K562 (cell line): ENCODE data around the gene TPPP. TPM values are rescaled to one million over a fixed set of nuclear protein-coding genes. Genes with fewer than 3 reads are reported as not detected.

Experiments used
- ATAC-seq: fragments of 200-7000 bp; cut with Tn5 transposase; 3 replicates; pipeline ENCODE4 v1.9.1; 2020; ENCODE audit warnings: moderate library complexity
- BruUV-seq: library from RNA; stranded (reverse); fragments of 400-500 nt; replicated peaks from 2 replicates; lab custom pipeline; 2021; lab: Mats Ljungman, UMichigan
- CTCF ChIA-PET: fragments of 300-600 bp; formaldehyde crosslinking; extraction: SDS; loops from one replicate; lab custom pipeline; 2021; ENCODE audit warnings: low intra/inter-chr PET ratio; lab: Yijun Ruan, JAX
- POLR2A ChIA-PET: fragments of 300-600, 350-650 bp; sonication (Branson Sonifier 250); formaldehyde crosslinking; extraction: SDS; loops from one replicate; lab custom pipeline; 2021; ENCODE audit warnings: antibody characterized with exemption, inconsistent platforms; lab: Yijun Ruan, JAX
- DNase-seq, 4 experiments: peaks; one replicate each; pipeline versions ENCODE4 v3.0.0 to v3.0.0-alpha.2; 2011 to 2018; ENCODE audit warnings: low spot score in 3 of 4, mixed read lengths in 3 of 4; ENCODE audit errors: extremely low read depth in 1 of 4
- FAIRE-seq: peaks from 2 replicates; lab custom pipeline; 2011; peaks lifted over from hg19 to GRCh38; lab: Jason Lieb, UNC
- H2AFZ ChIP-seq: 2 replicates; pipeline ENCODE4 v1.6.0; 2011; ENCODE audit warnings: low read depth, low read length, control low read depth, inconsistent platforms
- H3K27ac ChIP-seq: fragments of 200-600 bp; 3 replicates; pipeline ENCODE4 v1.8.0; 2011; ENCODE audit warnings: low read depth, mild to moderate bottlenecking, control low read depth, inconsistent platforms, low read length, moderate library complexity, mixed read lengths; ENCODE audit errors: extremely low read depth
- H3K27me3 ChIP-seq, 2 experiments: fragments of 300-600 bp in 1 of 2; 2 replicates in 1 of 2; 3 replicates in 1 of 2; pipeline versions ENCODE4 v1.6.0 to v1.8.0; 2011; ENCODE audit warnings: inconsistent platforms in 2 of 2, low read length in 2 of 2, mild to moderate bottlenecking in 1 of 2, mixed read lengths in 1 of 2, moderate library complexity in 1 of 2; ENCODE audit not compliant: control insufficient read depth in 2 of 2, insufficient read depth in 2 of 2
- H3K36me3 ChIP-seq: fragments of 300-600 bp; 3 replicates; pipeline ENCODE4 v1.8.0; 2011; ENCODE audit warnings: mild to moderate bottlenecking, low read length, inconsistent platforms; ENCODE audit not compliant: control insufficient read depth, insufficient read depth
- H3K4me1 ChIP-seq, 2 experiments: fragments of 200-600 bp in 1 of 2; replicated peaks in 1 of 2; 2 replicates in 1 of 2; 3 replicates in 1 of 2; pipeline versions ENCODE4 v1.5.1 to v1.8.0; 2011; ENCODE audit warnings: inconsistent platforms in 2 of 2, low read length in 2 of 2, mild to moderate bottlenecking in 1 of 2, mixed read lengths in 1 of 2, moderate library complexity in 1 of 2; ENCODE audit not compliant: control insufficient read depth in 2 of 2, insufficient read depth in 2 of 2
- H3K4me2 ChIP-seq: 2 replicates; pipeline ENCODE4 v1.6.1; 2011; ENCODE audit warnings: low read length, control low read depth, inconsistent platforms, mixed read lengths; ENCODE audit not compliant: insufficient read depth
- H3K4me3 ChIP-seq: fragments of 200-600 bp; sonication (generic), shearing (Covaris generic); 2 replicates; pipeline ENCODE4 v1.5.1; 2016; ENCODE audit warnings: control low read depth, inconsistent platforms
- H3K79me2 ChIP-seq: fragments of 200-600 bp; 3 replicates; pipeline ENCODE4 v1.8.0; 2011; ENCODE audit warnings: low read length, inconsistent platforms; ENCODE audit not compliant: control insufficient read depth, insufficient read depth
- H3K9ac ChIP-seq, 2 experiments: 2 replicates each; pipeline versions ENCODE4 v1.6.0 to v1.6.1; 2011; ENCODE audit warnings: low read depth in 2 of 2, low read length in 2 of 2, control low read depth in 1 of 2, inconsistent platforms in 1 of 2, mild to moderate bottlenecking in 1 of 2, mixed read lengths in 1 of 2; ENCODE audit not compliant: insufficient read depth in 1 of 2
- H3K9me1 ChIP-seq: one replicate; pipeline ENCODE4 v1.6.0; 2011; ENCODE audit warnings: inconsistent platforms, mild to moderate bottlenecking, low read length, moderate library complexity; ENCODE audit not compliant: control insufficient read depth, insufficient read depth
- H3K9me3 ChIP-seq: replicated peaks from 2 replicates; pipeline ENCODE4 v1.5.1; 2011; ENCODE audit warnings: low read depth, low read length, inconsistent platforms; ENCODE audit not compliant: control insufficient read depth, insufficient read depth
- H4K20me1 ChIP-seq: replicated peaks from 2 replicates; pipeline ENCODE4 v1.6.1; 2011; ENCODE audit warnings: low read length, inconsistent platforms, mixed read lengths; ENCODE audit not compliant: control insufficient read depth, insufficient read depth
- JUND ChIP-seq, 2 experiments: IDR thresholded peaks; 2 replicates in 1 of 2; 3 replicates in 1 of 2; pipeline ENCODE4 v1.6.1; 2011; ENCODE audit warnings: borderline replicate concordance in 2 of 2, low read depth in 2 of 2, low read length in 2 of 2, improper control_type of control experiment in 1 of 2, missing biosample characterization in 1 of 2, missing genetic modification characterization in 1 of 2, missing genetic modification reagents in 1 of 2
- MEF2A ChIP-seq: IDR thresholded peaks from 2 replicates; pipeline ENCODE4 v1.6.1; 2011; ENCODE audit warnings: low read depth, mild to moderate bottlenecking, low read length, moderate library complexity; ENCODE audit not compliant: control insufficient read depth
- SIN3A ChIP-seq, 2 experiments: fragments of 150-350 bp in 1 of 2; IDR thresholded peaks; 2 replicates each; pipeline ENCODE4 v1.6.1; 2011 to 2016; ENCODE audit warnings: borderline replicate concordance in 2 of 2, low read depth in 2 of 2, low read length in 2 of 2, mild to moderate bottlenecking in 2 of 2, moderate library complexity in 2 of 2; ENCODE audit not compliant: control insufficient read depth in 1 of 2
- STAT5B ChIP-seq: fragments of 250-450 bp; sonication (Bioruptor Pico); IDR thresholded peaks from 2 replicates; pipeline ENCODE4 v1.8.0; 2021; ENCODE audit warnings: mild to moderate bottlenecking, inconsistent platforms
- ZBTB7A ChIP-seq: IDR thresholded peaks from 2 replicates; pipeline ENCODE4 v1.6.1; 2011; ENCODE audit warnings: low read depth, mild to moderate bottlenecking, low read length, moderate library complexity, borderline replicate concordance; ENCODE audit not compliant: control insufficient read depth
- ZNF217 ChIP-seq: sonication (generic); formaldehyde crosslinking; IDR thresholded peaks from 2 replicates; pipeline ENCODE4 v1.8.0; 2022; ENCODE audit warnings: mild to moderate bottlenecking, missing genetic modification reagents
- ZNF311 ChIP-seq: fragments of 250-450 bp; sonication (Bioruptor Pico); IDR thresholded peaks from 2 replicates; pipeline ENCODE4 v1.4.0; 2020; ENCODE audit warnings: mild to moderate bottlenecking, moderate library complexity
- WGBS: fragments of 100-300 bp; shearing (Covaris generic); methylation state at CpG from one replicate; pipeline ENCODE4 v1.1.6; 2016; ENCODE audit warnings: low coverage, mixed read lengths; ENCODE audit not compliant: insufficient coverage; ENCODE audit errors: missing lambda C conversion rate; 5-methylcytosine and 5-hydroxymethylcytosine counted together
- in situ Hi-C: fragments of 300-500 bp; cut with MboI; formaldehyde crosslinking; loops from 4 replicates; pipeline ENCODE4 v1.15.0; 2018; ENCODE audit warnings: inconsistent platforms, mixed read lengths
- intact Hi-C: fragments of 100-400 bp; cut with micrococcal nuclease; formaldehyde crosslinking; loops from 2 replicates; pipeline ENCODE4 v1.14.2; 2022
- polyA plus RNA-seq, 8 experiments: library from polyadenylated mRNA; depleted of rRNA in 4 of 8; stranded (reverse) in 5 of 8; unstranded in 3 of 8; fragments of >200 nt; fragmentation: Nextera tagmentation in 2 of 8; fragmentation: Illumina TruSeq in 1 of 8; extraction: Ambion mirVana in 2 of 8; extraction: Trizol in 1 of 8; gene quantifications; 2 replicates each; pipeline versions ENCODE4 v1.2.1 to v1.2.3, GENCODE V29; 2011 to 2014; ENCODE audit warnings: inconsistent platforms in 1 of 8, missing spikeins in 1 of 8
- total RNA-seq, 7 experiments: library from RNA; depleted of rRNA in 6 of 7; stranded (reverse); fragments of >200 nt in 6 of 7; fragmentation: Illumina TruSeq in 2 of 7; extraction: Trizol in 2 of 7; gene quantifications; 2 replicates each; pipeline versions ENCODE4 v1.2.1 to v1.2.3, GENCODE V29; 2011 to 2021; ENCODE audit warnings: low replicate concordance in 1 of 7
- TF ChIP-seq, protein P1 (sequence below): sonication (generic); formaldehyde crosslinking; IDR thresholded peaks from 2 replicates; pipeline ENCODE4 v1.5.0; 2020; ENCODE audit warnings: missing genetic modification reagents
- TF ChIP-seq, protein P2 (sequence below): fragments of 450-650 bp; IDR thresholded peaks from 2 replicates; pipeline ENCODE4 v1.6.1; 2017; ENCODE audit warnings: antibody characterized with exemption
- TF ChIP-seq, protein P3 (sequence below), 3 experiments: fragments of 200-800 bp in 1 of 3; sonication (Bioruptor generic) in 1 of 3; sonication (generic) in 1 of 3; formaldehyde crosslinking in 1 of 3; IDR thresholded peaks; 2 replicates each; pipeline versions ENCODE4 v1.6.1 to v1.8.0; 2016 to 2022; ENCODE audit warnings: mild to moderate bottlenecking in 2 of 3, missing compliant biosample characterization in 2 of 3, missing genetic modification characterization in 2 of 3, missing genetic modification reagents in 1 of 3

TPPP gene
- total and polyA plus RNA-seq, 9 of the 15 experiments (the other 6 are each of a cell fraction or from before 2014, with no cell fraction given) = 0.01 to 0.07 (median 0.03) TPM; not detected in 6

DNA sequence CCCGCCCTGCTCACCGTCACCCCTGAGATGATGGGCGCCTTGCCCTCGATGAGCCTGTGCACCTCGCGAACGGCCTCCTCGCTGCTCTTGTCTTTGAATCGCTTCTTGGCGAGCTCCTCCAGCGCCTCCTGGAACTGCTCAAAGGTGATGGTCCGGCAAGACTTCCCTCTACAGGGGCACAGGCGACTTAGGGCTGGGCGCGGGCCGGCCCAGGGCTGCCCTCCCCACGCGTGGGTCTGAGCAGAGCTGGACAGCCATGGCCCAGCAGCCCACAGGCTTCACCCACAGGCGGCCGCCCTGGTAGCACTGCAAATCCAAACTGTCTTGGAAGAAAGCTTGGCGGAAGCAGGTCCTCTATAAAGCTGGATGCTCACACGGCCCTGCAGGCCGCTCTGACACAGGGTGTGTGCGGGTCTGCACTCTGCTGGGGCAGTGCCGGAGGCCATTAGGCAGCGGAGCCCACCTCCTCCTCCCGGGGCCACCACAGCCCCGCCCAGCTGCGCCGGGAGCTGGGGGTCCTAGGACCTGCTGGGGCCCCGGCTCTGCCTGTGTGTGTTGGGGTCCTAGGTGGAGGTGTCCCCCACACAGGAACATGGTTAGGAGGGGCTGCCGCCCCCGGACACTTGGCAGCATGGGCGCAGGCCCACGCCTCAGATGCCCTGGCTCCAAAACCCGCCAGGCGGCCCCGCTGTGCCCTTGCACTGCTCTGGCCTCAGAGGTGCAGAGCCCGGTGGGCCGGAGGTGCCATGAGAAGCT, 27.0 kb downstream of the TPPP start (continued):
- TF ChIP-seq JUND (IDR thresholded peaks at IDR 0.05; ENCODE audit: borderline replicate concordance, low read depth, low read length) (no peak), JUND (tag; IDR thresholded peaks at IDR 0.05; ENCODE audit: borderline replicate concordance, low read depth, low read length) (no peak), MEF2A (no peak), ZNF217 (no peak)
- TF ChIP-seq, protein P1, sequence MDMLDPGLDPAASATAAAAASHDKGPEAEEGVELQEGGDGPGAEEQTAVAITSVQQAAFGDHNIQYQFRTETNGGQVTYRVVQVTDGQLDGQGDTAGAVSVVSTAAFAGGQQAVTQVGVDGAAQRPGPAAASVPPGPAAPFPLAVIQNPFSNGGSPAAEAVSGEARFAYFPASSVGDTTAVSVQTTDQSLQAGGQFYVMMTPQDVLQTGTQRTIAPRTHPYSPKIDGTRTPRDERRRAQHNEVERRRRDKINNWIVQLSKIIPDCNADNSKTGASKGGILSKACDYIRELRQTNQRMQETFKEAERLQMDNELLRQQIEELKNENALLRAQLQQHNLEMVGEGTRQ (CRISPR knock-in tag) = no peak

DNA sequence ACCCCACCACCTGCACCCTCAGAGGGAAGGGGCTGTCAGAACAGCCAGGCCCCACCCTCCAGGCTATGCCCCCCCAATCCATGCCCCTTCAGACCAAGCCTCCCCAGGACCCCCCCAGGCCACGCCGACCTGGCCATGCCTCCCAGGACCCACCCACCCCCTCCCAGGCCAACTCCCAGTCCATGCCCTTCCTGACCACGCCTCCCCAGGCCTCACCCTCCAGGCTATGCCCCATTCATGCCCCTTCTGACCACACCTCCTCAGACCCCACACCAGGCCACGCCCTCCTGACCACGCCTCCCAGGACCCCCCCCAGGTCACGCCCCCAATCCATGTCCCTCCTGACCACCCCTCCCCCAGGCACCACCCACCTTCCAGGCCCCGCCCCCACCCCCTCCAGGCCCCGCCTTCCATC, 27.6 kb downstream of the TPPP start:
- H3K9ac ChIP-seq = no peak overlapping the region
- H3K79me2 ChIP-seq = no peaks in the 10 kb centered on the region
- no TSS peak for BruUV-seq
- H3K4me2 ChIP-seq = no peak overlapping the region
- POLR2A ChIA-PET = interaction anchor here (0.5 to 0.6 kb wide), 2 partner anchors 153 to 267 kb away, joined by 3 read pairs; no protein-coding TSS in a partner anchor
- CTCF ChIA-PET = no interaction called here
- peaks cover 0 to 59% of the 10 kb centered on the region in 2 experiments; a peak in 3 of 5 replicates for H3K4me1 ChIP-seq
- no peaks in the 10 kb centered on the region for H3K27me3 ChIP-seq
- DNase-seq (peak; percentile 34 to 88 (median 84)), FAIRE-seq (no peak), ATAC-seq (peak; percentile 67)
- no peak overlapping the region for H3K4me3 ChIP-seq
- H2AFZ ChIP-seq = no peak overlapping the region
- peaks cover 6% of the 10 kb centered on the region; the same call in 1 of the 2 replicates for H3K9me3 ChIP-seq
- H4K20me1 ChIP-seq = peaks cover 19% of the 10 kb centered on the region
- no peaks in the 10 kb centered on the region for H3K9me1 ChIP-seq
- intact Hi-C loops = no loop called here
- 60% methylated on average over 1 of the region's 8 CpGs for WGBS
- in situ Hi-C loops = no loop called here
- H3K27ac ChIP-seq = no peak overlapping the region
- H3K36me3 ChIP-seq = peaks cover 68% of the 10 kb centered on the region; the same call in 2 of the 3 replicates
- TF ChIP-seq, protein P2, sequence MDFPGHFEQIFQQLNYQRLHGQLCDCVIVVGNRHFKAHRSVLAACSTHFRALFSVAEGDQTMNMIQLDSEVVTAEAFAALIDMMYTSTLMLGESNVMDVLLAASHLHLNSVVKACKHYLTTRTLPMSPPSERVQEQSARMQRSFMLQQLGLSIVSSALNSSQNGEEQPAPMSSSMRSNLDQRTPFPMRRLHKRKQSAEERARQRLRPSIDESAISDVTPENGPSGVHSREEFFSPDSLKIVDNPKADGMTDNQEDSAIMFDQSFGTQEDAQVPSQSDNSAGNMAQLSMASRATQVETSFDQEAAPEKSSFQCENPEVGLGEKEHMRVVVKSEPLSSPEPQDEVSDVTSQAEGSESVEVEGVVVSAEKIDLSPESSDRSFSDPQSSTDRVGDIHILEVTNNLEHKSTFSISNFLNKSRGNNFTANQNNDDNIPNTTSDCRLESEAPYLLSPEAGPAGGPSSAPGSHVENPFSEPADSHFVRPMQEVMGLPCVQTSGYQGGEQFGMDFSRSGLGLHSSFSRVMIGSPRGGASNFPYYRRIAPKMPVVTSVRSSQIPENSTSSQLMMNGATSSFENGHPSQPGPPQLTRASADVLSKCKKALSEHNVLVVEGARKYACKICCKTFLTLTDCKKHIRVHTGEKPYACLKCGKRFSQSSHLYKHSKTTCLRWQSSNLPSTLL = no peak
- TF ChIP-seq, protein P3, sequence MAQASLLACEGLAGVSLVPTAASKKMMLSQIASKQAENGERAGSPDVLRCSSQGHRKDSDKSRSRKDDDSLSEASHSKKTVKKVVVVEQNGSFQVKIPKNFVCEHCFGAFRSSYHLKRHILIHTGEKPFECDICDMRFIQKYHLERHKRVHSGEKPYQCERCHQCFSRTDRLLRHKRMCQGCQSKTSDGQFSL (CRISPR knock-in tag; IDR thresholded peaks at IDR 0.05) = 0 out of 2 replicates have a peak, but pooled peaks have one; percentile 24
- TF ChIP-seq, protein P3 (tag; IDR thresholded peaks at IDR 0.05) = 0 out of 4 replicates have a peak, but pooled peaks of 1 of the 2 experiments have one; percentile 29
- TF ChIP-seq SIN3A (IDR thresholded peaks at IDR 0.05; ENCODE audit: borderline replicate concordance in 2 of 2, control insufficient read depth in 1 of 2, low read depth in 2 of 2, low read length in 2 of 2) (no peak), STAT5B (no peak), ZNF311 (no peak), ZBTB7A (peak; percentile 58; the same call in 1 of the 2 replicates)
